NCI-H82 treated with DMSO at 0.1 percent for 48 hours (cell line): ENCODE results near the gene LIPG.
A peak's percentile ranks its signal among the peaks of the same experiment; 100 is the strongest.
"Not testable (repeated sequence)": the region's sequence is repeated elsewhere in the genome, so short reads cannot be mapped to it uniquely, and the experiment has no call there.

Experiments used
- DNase-seq: peaks from one replicate; lab custom pipeline; 2025; ENCODE audit not compliant: unreplicated experiment; lab: John Stamatoyannopoulos, UW

Gene LIPG

DNA sequence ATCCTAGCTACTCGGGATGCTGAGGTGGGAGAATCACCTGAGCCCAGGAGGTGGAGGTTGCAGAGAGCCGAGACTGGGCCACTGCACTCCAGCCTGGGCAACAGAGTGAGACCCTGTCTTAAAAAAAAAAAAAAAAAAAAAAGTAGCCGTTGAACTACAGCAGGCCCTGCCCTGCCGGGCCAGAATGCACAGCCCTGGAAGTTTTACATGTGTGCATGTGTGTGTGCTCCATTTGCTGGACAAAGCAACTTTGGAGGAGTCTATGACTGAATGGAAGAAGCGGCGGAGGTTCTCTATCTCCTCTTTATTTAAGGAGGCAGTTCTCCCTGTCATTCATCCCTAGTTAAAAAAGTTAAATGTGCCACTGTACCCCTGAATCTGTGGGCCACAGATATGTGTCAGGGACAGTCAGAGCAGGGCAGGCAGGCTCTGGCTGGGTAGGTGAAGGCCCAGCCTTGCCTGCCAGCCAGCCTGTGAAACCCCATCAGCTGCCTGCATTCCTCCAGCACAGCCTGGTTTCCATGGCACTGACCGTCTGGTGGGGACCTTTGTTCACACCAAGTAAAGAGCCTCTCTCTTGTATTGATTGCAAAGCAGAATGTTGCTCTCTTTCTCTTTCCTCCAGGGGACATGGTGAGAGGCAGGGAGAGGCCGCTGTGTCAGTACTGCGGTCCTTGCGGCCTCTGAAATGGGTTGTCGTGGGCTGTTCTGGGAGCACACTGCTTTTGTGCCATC is 10.9 kb downstream of the LIPG start:
- no peak for DNase-seq

DNA sequence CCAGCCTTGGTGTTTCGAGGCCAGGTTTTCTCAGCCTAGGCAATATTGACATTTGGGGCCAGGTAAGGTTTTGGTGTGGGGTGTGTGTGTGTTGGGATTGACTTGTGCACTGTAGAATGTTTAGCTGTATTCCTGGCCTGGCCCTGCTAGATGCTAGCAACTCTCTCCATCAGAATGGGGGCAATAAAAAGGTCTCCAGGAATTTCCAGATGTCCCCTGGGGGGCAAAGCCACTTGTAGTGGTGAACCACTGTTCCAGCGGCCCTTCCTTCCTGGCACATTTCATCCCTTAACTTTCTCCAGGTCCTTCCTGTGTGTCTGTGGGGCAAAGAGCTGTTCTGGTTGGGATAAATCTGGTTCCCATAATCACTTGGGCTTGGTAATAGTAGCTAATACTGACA is 12.0 kb downstream of the LIPG start:
- no peak for DNase-seq

DNA sequence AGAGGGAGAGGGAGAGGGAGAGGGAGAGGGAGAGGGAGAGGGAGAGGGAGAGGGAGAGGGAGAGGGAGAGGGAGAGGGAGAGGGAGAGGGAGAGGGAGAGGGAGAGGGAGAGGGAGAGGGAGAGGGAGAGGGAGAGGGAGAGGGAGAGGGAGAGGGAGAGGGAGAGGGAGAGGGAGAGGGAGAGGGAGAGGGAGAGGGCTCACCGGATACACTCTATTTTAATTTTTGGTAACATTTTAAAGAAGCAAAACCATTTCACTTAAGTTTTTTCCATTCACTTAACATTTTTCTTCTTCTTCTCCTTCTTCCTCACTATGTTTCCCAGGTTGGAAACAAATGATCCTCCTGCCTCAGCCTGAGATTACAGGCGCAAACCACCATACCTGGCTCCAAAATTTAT is 17.2 kb downstream of the LIPG start:
- DNase-seq: not testable (repeated sequence)

DNA sequence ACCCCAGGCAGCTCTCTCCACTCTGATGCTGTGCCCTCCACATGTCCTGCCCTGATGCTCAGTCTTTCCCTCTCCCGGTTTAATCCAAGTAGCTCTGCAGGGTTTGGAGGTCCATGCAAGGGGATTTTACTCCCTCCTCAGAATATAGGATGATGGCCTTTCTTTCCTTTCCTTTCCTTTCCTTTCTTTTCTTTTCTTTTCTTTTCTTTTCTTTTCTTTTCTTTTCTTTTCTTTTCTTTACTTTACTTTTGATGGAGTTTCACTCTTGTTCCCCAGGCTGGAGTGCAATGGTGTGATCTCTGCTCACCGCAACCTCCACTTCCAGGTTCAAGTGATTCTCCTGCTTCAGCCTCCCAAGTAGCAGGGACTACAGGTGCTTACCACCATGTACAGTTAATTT is 17.7 kb downstream of the LIPG start:
- not testable (repeated sequence) for DNase-seq

DNA sequence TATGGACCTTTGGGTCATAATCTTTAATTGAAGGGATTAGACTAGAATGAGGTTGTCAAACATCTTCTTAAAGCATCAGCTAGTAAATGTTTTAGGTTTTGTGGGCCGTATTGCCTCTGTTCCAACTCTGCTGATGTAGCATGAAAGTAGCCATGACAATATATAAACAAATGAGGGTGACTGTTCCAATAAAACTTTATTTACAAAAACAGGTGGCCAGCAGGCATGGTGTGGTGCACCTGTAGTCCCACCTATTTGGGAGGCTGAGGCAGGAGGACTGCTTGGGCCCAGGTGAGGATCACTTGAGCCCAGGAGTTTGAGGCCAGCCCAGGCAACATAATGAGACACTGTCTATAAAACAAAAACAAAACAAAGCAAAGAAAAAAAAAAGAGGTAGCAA is 18.4 kb downstream of the LIPG start:
- no peak for DNase-seq

DNA sequence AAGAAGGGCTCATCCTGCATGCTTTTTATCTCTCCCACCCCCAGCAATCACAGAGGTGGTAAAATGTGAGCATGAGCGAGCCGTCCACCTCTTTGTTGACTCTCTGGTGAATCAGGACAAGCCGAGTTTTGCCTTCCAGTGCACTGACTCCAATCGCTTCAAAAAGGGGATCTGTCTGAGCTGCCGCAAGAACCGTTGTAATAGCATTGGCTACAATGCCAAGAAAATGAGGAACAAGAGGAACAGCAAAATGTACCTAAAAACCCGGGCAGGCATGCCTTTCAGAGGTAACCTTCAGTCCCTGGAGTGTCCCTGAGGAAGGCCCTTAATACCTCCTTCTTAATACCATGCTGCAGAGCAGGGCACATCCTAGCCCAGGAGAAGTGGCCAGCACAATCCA is 19.5 kb downstream of the LIPG start:
- DNase-seq: no peak

DNA sequence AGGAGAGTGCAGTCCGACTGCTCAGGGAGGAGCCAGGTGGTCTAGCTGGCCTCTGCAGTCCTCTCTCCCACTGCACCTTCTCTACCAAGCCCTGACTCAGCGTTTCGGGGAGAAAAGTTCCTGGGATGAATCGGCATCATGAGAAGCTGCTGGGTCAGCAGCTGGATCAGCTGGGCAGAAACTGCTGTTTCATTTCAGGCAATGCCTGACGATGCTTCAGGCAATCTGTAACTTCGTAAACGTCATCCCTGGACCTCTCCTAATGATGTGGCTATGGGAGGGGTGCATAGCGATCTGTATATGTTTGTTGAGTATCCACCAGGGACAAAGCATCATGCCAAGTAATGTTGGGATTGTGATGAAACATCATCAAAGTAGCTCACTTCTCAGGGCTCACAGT is 20.7 kb downstream of the LIPG start:
- no peak for DNase-seq

DNA sequence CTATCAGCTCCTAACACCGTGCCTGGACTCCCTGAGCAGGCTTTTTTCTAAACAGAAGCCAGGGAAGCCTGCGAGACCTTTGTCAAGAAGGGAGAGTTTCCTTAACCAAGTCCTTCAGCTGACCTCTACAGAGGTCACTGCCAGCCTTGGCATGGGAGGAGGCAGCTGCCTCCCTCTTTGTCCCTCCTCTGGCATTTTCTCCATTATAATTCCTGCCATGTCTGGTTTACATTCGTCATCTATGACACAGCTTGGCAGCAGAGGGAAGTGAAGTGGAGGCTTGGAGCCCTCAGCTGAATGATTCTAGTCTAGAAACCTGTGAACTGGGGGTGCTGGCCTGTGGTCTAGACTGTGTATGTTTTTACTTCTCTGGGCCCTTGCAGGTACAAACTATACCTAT is 22.5 kb downstream of the LIPG start:
- DNase-seq: no peak

DNA sequence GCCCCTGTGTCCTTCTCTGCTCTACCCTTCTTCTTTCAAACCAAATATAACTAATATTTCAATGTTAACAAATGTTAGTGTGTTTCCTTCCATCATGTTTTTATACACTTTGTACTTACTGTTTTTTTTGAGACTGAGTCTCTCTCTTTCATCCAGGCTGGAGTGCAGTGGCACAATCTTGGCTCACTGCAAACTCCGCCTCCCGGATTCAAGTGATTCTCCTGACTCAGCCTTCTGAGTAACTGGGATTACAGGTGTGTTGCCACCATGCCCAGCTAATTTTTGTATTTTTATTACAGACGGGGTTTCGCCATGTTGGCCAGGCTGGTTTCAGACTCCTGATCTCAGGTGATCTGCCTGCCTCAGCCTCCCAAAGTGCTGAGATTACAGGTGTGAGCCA is 23.1 kb downstream of the LIPG start:
- DNase-seq: not testable (repeated sequence)

DNA sequence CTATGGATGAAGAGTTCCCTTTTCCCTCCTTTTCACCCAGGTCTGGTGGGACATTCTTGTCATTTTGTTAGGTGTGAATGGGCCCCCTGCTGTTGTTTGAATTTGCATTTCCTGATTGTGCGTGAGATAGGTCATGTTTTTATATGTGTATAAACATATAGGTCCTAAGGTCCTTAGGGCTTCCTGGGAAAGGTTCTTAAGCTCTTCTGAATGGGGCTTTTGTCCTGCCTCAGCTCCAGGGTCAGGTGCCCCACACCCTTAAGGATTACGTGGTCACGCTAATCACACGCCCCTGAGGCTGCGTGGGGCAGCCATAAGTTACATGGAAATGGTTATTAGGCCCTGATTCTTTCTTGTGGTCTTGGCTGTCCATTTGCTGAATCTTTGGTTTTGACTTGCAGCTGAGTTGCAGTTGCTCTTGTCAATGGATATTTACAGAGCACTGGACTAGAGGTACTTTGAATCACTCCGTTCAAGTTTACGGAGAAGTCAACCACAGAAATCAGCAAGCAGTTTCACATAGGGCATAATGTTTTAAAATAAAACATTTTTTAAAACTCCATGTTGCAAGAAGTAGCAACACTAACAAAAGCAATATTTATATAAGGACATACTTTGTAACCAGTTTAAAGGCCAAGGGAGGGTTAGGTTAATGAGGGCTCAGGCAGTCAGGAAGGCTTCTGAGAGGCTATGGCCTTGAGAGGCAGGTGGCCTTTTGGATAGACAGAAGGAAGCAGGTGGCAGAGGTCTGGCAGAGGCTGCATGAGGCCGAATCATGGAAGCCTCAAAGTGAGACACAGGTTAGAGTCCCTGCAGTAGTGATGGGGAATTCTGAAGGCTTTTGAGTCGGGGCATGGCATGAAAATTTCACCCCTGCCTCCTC is 24.2 kb downstream of the LIPG start:
- no peak for DNase-seq

DNA sequence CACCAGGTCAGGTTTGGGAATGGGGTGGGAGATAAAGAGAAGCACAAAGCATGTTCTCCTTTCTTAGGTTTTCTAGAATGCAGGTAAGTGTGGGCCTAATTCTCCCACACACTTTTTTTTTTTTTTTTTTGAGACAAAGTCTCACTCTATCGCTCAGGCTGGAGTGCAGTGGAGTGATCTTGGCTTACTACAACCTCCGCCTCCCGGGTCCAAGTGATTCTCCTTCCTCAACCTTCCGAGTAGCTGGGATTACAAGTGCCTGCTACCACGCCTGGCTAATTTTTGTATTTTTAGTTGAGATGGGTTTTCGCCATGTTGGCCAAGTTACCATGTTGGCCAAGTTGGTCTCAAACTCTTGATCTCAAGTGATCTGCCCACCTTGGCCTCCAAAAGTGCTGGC is 26.3 kb downstream of the LIPG start:
- DNase-seq: no peak

DNA sequence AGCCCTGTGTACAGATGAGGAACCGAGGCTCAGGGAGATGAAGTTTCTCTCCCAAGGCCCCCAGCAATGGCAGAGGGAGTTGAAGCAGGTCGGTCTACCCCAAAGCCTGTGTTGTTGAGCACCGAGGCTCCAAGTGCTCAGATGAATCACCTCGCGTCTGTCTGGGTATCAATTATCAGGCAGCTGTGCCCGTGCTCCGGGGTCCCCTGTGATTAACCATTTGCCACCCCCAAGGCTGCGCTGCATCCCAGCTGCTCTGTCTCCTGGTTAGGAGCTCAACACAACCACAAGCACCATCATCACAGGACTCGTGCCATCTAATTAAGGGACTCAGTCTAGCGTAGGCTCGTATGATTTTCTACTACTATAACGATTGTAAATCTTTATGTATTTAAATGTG is 27.1 kb downstream of the LIPG start:
- no peak for DNase-seq

DNA sequence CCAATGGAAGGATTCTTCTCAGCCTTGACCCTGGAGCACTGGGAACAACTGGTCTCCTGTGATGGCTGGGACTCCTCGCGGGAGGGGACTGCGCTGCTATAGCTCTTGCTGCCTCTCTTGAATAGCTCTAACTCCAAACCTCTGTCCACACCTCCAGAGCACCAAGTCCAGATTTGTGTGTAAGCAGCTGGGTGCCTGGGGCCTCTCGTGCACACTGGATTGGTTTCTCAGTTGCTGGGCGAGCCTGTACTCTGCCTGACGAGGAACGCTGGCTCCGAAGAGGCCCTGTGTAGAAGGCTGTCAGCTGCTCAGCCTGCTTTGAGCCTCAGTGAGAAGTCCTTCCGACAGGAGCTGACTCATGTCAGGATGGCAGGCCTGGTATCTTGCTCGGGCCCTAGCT is 28.8 kb downstream of the LIPG start:
- no peak for DNase-seq

DNA sequence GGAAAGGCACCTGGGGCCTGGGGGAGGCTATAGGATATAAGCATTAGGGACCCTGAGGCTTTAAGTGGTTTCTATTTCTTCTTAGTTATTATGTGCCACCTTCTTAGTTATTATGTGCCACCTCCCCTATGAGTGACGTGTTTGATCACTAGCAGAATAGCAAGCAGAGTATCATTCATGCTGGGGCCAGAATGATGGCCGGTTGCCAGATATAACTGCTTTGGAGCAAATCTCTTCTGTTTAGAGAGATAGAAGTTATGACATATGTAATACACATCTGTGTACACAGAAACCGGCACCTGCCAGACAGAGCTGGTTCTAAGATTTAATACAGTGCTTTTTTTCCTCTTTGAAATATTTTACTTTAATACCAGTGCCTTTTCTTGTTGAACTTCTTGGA is 29.4 kb downstream of the LIPG start:
- no peak for DNase-seq

DNA sequence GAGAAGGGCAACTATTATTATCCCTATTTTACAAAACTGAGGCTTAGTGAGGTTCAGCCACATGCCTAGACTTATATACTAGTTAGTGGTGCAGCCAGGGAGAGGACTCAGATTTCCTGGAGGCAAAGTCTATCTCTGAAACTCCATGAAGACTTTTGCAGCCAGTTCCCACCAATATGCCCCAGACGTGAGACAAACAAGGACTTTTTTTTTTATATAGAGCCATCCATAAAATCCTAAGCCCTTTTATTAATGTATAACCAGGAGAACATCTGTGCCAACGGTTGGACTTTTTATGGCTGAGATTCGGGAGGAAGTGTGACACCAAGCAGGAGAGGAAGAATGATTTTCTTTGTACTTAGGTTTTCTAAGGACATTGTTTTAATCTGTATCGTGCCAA is 29.9 kb downstream of the LIPG start:
- DNase-seq: no peak

DNA sequence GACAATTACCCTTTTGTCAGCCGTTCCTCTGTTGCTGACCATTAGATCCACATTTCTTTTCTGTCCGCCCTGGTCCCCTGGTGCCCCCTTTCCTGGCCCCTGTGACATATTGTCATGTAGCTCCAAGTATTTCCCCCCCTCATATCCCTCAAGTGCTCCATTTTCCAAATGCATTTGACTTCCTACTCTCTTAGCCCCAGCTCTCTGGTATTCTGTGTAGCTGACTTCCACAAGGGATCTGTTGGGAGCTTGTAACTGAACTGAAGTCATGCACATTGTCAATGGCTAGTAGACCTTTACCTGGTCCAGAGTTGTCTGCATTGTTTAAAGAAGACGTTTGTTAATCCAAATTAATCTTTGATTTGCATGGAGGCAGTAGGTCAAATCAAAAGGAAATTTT is 34.8 kb downstream of the LIPG start:
- no peak for DNase-seq

DNA sequence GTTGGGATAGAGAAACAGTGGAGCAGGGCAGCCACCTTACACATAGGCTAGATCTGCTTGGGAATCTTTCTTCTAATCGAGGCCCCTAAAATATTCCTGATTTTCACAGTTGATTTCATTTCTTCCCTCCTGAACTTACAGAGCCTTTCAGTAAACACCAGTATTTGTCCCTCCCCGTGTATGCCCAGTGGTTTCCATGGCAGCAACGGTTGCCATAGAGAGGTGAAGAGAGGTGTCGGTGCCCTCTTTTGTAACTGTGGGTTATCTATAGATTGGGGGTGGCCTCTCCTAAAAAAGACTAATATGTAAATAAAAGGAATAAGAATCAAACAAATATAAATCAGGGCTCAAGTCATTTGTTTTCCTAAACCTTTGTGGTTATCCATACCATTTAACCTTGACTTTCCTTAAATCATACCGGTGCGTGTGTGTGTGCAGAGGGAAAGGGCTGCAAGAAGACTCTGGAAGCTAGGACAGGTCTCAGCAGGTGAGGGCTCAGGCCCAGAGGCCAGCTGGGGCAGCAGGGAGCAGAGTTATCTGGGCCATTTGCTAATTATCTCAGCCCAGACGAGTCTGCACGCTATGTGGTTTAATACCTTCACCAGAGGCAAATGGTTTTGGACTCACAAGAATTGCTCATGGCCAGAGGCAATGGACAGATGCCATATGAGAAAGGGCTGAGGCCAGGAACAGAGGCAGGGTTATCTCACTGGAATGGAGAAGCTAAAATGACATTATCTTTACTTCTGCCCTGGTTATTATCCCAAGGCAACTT is 35.5 kb downstream of the LIPG start:
- no peak for DNase-seq

DNA sequence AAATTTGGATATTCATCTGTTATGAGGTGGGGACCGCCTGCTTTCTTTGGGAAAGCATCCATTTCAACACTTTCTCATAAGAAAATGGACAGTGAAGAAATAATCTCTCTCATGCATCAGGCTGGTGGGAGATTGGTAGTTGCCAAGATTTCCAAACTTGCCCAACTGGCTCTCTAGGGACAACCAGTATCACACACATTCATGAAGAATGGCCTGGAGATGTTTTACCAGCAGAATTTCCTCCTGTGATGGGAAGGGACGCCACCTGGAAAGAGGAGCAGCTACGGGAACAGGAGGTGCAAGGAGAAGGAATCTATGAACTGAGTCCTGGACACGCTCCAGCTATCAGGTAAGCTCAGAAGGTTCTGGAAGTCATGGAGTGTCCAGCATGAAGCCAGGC is 39.4 kb downstream of the LIPG start:
- no peak for DNase-seq

DNA sequence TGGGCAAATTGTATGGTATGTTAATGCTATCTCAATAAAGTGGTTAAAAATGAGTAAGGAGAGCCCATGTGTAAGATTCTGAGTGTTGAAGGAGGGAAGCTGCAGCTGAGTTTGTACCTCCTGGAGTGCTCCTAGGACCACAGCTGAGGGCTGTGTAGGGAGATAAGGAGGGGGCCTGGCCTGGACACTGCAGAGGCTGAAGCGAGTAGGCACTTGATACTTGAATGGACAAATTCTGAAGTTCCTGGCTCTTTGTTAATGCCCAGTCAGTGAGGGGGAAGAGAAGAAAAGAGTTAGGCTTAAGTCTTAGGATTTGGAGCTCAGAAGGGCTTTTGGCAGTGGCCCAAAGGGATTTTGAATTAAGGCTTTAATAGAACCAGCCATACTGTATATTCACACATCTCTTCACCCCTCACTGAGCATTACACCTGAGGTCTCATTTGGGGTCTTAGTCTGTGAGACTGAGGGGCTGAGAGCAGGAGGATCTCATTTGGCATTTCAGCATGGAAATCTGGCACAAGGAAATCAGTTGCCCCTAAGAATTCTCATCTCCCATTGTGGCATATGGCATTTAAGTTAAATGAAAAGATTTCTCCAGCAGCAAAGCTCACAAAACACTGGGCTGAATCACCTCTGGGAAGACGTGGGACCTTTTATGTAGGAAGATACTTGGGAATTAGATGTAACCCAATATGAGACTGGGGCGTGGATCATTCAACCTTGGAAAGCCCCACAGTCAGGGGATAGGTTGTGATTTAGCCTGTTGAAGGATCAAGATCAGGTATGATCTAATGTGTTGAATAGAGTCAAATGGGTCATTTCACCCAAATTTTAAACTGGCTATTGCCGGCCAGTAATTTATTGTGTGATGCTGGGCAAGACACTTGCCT is 46.8 kb downstream of the LIPG start:
- peak; percentile 28 for DNase-seq

DNA sequence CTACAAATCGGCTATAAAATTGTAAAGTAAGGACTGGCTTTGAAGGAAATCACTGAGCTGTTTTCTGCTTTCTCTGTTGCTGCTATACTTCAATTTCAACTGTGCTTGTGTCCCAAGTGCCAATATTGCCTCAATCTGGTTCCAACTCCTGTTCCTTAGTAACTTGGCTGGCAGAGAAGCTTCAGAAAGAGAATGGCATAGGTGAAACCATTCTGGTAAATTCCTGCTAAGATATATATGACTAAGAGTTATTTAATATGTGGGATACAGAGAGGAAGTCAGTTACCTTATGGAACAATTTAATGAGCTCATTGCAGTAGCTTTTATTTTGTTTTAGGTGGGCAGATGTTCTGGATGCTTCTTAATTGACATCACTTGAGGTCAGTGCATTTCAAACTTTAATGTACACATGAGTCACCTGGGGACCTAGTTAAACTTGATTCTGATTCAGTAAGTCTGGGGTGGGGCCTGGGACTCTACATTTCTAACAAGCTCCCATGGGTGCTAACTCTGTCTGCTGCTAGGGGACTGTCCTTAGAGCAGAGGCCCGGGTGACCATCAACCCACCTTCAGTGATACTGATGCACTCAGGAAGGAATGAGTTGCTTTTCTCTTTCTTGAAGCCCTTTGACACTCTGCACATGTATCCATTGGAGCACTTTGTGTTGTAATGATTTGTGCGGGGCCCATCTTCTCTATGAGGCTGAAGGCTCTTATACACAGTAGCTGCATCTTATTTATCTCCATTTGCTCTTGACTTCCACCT is 47.6 kb downstream of the LIPG start:
- no peak for DNase-seq
